ENCODE results near the gene GFY.

GFY gene

GRCh38 chr19:49428547-49429451 is 3.6 kb downstream of the GFY start:
- DNase-seq (ENCODE audit: low spot score): no peak

DNA sequence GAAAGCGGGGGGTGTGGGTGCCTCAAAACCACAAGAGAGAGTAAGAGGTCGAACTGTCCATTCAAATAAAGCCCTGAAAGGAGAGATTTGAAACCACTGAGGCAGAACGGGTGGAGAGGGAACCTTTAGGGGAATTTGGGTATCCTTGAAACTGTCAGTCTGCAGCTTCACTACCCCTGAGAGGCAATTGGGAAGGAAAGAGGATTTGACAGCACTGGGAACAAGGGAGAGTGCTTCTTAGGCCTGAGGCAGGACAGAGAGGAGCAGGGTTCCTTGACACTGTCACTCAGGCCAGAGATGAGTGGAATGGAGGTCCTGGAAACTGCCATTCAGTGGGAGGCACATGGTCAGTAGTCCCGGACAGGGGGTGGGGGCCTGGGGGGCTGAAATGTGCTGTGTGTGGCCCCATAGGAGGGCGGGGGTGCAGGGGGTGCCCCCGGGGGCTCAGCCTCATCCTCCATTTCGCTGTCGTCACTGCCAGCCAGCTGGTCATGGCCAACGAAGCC is 5.0 kb downstream of the GFY start:
- DNase-seq (ENCODE audit: low spot score): no peak

GRCh38 chr19:49430678-49431329 is 5.6 kb downstream of the GFY start:
- no peak for DNase-seq (ENCODE audit: low spot score)

DNA sequence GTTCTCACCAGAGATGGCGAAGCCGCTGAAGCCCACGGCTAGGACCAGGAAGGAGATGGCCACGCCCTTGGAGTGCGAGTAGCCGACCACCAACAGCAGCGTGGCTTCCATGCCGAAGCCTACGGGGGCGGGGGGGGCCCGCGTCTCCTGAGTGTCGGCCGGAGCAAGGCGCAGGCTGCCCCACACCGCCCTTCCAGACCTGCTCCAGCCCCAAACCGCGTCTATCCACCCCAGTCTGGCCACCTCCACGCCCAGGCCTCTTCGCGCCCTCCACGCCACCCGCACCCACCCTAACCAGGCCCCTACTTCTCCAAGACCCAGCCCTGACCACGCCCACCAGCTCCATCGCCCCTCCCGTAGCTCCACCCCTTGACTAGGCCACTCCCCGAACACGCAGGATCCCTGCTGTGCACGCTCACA is 6.2 kb downstream of the GFY start:
- no peak for DNase-seq (ENCODE audit: low spot score)

DNA sequence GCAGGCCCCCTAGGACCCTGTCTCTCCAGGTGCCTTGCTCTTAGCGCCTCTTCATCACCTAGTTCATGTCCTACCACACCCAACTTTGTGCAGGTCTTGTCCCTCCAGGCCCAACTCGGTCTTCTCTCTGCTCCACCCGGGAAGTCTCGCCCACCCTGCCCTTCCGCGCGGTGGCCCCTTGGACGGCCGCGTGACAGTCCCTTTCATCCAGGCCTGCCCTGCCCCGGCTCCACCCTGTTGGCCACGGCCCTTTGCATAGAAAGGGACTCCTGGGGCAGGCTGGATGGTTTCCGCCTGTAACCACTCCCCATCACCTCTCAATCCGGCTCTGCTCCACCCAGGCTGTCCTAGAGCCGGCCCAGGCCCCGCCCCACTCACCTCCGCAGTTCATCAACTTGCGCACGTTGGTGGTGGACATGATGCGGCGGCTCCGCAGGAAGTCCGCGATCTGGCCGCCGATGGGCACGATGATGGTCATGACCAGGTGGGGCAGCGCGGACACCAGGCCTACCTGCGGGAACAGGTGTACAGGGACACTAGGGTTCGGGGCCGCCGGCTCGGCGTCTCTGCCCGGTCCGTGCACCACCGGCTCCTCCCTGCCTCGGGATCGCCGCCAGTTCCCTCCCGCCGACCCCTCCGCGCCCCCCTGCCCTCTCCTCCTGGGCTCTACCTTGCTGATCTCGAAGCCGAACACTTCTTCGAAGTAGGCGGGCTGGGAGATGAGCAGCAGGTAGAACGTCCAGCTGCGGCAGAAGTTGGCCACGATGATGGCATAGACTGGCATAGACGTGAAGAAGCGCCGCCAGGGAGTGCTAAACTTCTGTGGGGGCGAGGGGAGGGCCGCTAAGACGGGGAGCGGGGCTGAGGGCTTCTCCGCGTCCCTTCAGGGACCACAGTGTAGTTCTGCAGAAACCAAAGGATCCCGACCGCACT is 7.2 kb downstream of the GFY start:
- no peak for DNase-seq (ENCODE audit: low spot score)

DNA sequence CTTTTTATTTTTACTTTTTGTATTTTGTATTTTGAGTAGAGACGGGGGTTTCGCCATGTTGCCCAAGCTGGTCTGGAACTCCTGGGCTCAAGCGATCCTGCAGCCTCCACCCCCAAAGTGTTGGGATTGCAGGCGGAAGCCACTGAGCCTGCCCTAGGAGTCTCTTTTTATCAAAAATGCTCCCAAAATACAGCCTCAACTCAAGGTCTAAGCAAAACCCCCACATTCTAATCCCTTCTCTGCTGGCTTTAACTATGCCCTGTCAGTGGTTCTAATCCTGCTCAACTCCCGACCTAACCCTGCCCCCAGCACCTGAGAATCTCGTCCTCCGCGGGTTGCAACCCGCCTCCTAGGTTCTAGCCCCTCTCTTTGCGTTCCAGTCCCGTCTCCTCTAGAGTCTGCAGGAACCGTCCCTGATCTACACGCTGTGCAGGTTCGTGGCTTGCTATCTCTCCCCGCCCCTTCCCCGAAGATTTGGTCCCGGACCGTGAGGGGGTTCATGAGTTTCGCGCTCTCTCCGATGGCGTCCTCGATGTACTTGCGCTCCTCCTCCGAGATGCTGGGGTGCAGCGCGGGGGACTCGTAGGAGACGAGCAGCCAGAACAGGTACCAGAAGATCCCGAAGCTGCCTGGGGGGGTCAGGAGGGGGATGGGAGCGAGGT is 8.2 kb downstream of the GFY start:
- no peak for DNase-seq (ENCODE audit: low spot score)

DNA sequence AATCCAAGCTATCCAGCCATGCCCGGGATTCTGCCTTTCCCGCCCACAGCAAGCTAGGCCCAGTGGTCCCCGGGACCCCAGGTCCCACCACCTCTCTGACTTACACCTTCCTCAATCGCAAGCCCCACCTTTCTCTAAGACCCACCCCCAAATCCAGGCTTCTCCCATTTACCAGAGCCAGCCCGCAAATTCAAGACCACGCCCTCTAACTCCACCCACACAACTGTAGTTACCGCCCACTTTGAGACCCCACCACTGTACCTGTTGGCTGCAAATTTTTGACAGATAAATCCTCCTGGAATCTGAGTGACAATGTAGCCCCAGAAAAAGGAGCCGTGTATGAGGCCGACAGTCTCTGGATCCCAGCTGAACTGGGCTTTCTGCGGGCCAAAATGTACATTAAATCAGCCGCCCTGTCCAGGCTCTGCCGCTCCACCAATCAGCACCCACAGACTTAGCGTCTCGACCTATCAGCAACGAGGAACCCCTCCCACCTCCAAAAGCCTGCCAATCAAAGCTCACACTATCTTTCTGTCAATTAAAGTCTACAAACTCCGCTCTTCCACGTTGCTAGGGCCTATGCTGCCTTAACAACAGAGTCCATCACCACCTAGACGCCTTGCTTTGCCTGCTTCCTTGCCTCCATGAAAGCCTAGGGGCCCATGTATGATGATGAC is 9.9 kb downstream of the GFY start:
- DNase-seq (ENCODE audit: low spot score): no peak

GRCh38 chr19:49435670-49436069 is 10.5 kb downstream of the GFY start:
- no peak for DNase-seq (ENCODE audit: low spot score)

DNA sequence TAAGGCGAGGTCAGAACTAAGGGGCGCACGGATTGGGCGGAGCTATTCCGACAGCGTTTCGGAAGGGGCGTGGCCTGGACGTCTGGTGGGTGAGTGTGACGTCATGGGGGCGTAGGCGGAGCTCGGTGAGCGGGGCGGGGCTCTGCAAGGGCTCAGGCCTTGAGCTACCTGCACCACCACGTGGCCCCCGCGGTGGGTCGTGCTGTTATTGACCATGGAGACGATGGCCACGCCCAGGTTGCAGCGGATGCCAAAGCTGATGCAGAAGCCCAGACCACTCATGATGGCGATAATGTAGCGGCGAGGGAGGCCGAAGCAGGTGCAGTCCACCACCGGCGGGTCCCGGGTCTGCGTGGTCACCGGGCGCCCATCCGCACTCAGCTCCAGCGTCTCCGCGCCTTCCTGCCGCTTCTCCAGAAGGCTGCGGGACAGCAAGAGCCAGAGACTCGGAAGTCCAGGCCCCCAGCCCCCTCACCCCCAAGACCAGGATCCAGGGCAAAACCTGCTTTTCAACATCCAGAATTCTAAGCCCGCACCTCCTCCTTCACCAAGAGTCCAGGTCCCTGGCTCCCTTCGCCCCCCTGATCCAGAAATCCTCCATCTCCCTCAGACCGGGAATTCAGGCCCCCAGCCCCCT is 11.3 kb downstream of the GFY start:
- DNase-seq (ENCODE audit: low spot score): no peak

- DNase-seq (ENCODE audit: low spot score): no peak
Observed at GRCh38 chr19:49437231-49437630, 12.0 kb downstream of the GFY start.

DNA sequence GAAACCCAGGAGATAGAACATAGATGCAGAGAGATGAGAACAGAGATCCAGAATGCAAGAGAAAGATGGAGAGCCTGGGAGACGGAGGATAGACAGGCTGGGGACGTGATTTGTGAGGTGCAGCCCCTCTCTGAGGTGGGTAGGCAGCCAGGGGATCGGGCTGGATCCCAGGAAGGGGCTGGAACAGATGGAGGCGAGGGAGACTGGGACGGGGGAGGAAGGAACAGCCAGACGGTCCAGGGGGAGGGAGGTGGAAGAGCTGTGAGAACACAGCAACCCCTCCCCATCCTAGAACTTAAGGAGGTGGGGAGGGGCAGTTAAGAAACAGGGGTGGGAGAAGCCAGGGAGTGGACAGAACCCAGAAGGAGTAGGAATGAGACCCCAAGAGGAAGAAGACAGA is 13.1 kb downstream of the GFY start:
- no peak for DNase-seq (ENCODE audit: low spot score)

- no peak for DNase-seq (ENCODE audit: low spot score)
Observed at GRCh38 chr19:49439836-49440235, 14.6 kb downstream of the GFY start.

DNA sequence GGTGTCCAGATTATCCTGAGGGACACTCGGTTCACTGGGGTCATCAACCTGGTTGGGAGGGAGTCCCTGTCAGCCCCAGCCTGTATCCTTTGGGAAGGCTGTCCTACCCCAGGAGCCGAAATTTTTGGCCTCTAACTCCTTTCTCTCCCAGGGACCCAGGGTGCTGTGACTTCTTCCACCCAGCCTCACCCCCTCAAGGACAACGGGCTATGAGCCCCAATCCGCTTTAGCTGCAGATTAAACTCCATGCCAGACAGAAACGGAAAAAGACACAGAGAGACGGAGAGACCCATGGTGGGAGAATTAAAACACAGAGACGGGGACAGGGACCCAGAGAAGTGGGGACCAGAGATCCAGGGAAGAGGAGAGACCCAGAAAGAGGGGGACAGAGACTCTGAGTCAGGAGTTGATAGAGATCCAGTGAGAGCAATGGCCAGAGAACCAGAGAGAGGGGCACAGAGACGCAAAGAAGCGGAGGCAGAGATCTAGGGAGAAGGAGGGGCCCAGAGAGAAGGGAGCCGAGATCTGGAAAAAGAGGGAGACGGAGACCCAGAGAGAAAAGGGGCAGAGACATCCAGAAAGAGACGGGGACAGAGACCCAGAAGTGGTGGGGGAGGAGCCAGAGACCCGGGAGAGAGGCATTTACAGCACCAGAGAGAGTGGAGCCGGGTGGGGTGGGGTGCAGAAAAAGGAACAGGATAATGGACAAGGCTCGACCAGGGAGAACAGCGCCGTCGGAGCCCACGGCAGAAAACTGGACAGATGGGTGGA is 15.4 kb downstream of the GFY start:
- no peak for DNase-seq (ENCODE audit: low spot score)

DNA sequence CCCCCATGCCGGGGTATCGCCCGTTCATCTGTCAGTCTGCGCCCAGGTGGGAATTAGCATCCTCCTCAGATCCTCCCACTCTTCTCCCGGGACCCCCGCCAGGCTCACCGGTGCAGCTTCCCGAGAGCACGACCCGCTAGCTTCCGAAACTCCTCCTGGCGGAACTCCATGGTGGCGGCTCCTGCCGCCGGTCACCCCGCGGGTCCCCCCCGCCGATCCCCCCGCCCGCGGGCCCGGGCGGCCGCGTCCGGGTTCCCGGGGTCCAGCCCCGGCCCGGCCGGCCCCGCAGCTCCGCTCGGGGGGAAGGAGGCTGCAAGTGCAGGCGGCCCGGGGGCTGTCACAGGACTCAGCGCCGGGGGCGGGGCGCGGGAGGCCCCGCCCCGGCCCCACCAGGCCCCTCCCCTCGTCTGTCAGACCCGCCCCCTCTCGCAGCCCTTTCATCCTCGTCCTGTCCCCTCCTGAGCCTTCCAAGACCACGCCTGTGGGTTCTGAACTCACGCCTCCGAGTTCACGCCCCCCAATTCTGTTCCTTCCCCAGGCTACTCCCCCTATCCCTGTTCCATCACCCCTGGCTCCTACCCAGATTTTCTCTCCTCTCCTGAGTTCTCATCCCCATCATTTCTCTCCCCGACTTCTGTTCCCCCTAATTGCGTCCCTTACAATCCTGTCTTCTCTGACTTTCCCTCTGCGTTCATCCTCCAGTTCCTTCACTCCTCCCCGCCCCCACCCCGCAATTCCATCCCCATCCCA is 16.2 kb downstream of the GFY start, which contains the start of gene SLC17A7:
SLC17A7 (minus strand) TSS at position 318 of the 750 bp plus-strand sequence; CDS start at position 170, 148 bp downstream.
- no peak for DNase-seq (ENCODE audit: low spot score)

GRCh38 chr19:49441960-49442350 is 16.8 kb downstream of the GFY start:
- DNase-seq (ENCODE audit: low spot score): no peak

GRCh38 chr19:49442354-49442753 is 17.2 kb downstream of the GFY start:
- no peak for DNase-seq (ENCODE audit: low spot score)

- peak; percentile 37 for DNase-seq (ENCODE audit: low spot score)
Observed at GRCh38 chr19:49442771-49443365, 17.7 kb downstream of the GFY start.

DNA sequence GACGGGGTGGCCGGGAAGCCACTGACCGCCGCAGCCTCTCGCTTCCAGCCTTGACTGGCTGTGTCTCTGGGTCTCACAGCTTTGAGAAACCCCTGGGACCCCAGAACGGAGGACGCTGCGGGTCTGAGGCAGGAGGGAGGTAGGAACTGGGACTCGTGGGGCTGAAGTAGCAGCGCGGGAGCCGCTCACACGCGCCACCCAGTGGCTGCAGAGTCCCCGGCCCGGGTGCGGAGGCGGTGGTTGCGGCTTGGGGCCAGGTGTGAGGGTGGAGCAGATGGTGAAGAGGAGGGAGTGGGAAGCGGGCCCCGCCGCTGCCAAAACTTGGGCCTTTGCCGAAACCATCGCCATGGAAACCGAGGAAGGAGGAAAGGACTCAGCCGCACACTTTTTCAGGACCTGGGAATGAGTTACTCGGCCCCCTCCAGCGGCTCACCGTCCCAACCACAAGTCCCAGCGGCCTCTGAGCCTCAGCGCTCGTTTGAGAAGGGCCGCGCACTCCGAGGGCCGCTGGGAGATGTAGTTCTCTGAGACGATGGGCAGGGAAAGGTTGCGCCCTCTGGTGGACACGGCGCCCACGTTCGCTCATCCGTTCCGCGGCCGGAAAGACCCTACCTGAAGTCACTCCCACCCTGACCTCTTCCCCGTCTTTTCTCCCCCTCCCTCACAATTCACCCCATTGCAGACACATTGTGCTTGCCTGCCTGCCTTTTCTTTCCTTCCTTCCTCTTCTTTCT is 18.3 kb downstream of the GFY start:
- DNase-seq (ENCODE audit: low spot score): peak; percentile 93
